Mesodermal cell (in vitro differentiated cells): ENCODE data around the gene ALLC.

Experiments used
- H3K27ac ChIP-seq: 2 replicates; pipeline ENCODE4 v1.7.0; 2013; ENCODE audit warnings: mild to moderate bottlenecking, low read depth, low read length, moderate library complexity; ENCODE audit not compliant: severe bottlenecking
- H3K36me3 ChIP-seq: 2 replicates; pipeline ENCODE4 v1.7.1; 2013; ENCODE audit warnings: mild to moderate bottlenecking, low read length, moderate library complexity; ENCODE audit not compliant: control insufficient read depth, insufficient read depth
- H3K4me1 ChIP-seq: one replicate; pipeline ENCODE4 v1.7.1; 2013; ENCODE audit warnings: mild to moderate bottlenecking, low read length; ENCODE audit not compliant: insufficient read depth, control insufficient read depth, poor library complexity, severe bottlenecking
- H3K4me3 ChIP-seq: 2 replicates; pipeline ENCODE4 v1.7.0; 2013; ENCODE audit warnings: low read length, control low read depth, mild to moderate bottlenecking; ENCODE audit not compliant: insufficient read depth, poor library complexity, severe bottlenecking; ENCODE audit errors: extremely low read depth
- H3K9me3 ChIP-seq: 2 replicates; pipeline ENCODE4 v1.7.1; 2013; ENCODE audit warnings: mild to moderate bottlenecking, low read length, moderate library complexity; ENCODE audit not compliant: control insufficient read depth
- WGBS, 2 experiments: methylation state at CpG; one replicate each; pipeline ENCODE4 v1.1.5; 2013; ENCODE audit warnings: missing lambda C conversion rate in 2 of 2; ENCODE audit not compliant: insufficient coverage in 2 of 2; 5-methylcytosine and 5-hydroxymethylcytosine counted together

The ALLC gene

GRCh38 chr2:3704692-3705091 lies 46.7 kb downstream of the ALLC start:
- H3K4me1 ChIP-seq: no peaks in the 10 kb centered on the region
- 73 to 82% methylated on average over 4 of the region's 6 CpGs for WGBS, 2 experiments
- H3K4me3 ChIP-seq: no peak overlapping the region
- H3K36me3 ChIP-seq: no peaks in the 10 kb centered on the region
- H3K27ac ChIP-seq: no peak overlapping the region
- H3K9me3 ChIP-seq: no peaks in the 10 kb centered on the region

GRCh38 chr2:3705782-3706181 lies 47.8 kb downstream of the ALLC start:
- no peaks in the 10 kb centered on the region for H3K4me1 ChIP-seq
- no peak overlapping the region for H3K27ac ChIP-seq
- no peak overlapping the region for H3K4me3 ChIP-seq
- H3K9me3 ChIP-seq: no peaks in the 10 kb centered on the region
- WGBS, 2 experiments: 50 to 70% methylated on average over 1 of the region's 2 CpGs
- no peaks in the 10 kb centered on the region for H3K36me3 ChIP-seq

GRCh38 chr2:3706892-3707291 lies 48.9 kb downstream of the ALLC start:
- no peaks in the 10 kb centered on the region for H3K9me3 ChIP-seq
- no peak overlapping the region for H3K27ac ChIP-seq
- 74 to 80% methylated on average over 1 to 3 of the region's 5 CpGs for WGBS, 2 experiments
- no peaks in the 10 kb centered on the region for H3K36me3 ChIP-seq
- H3K4me3 ChIP-seq: no peak overlapping the region
- H3K4me1 ChIP-seq: no peaks in the 10 kb centered on the region

GRCh38 chr2:3708576-3708975 lies 50.6 kb downstream of the ALLC start:
- no peaks in the 10 kb centered on the region for H3K4me1 ChIP-seq
- no peak overlapping the region for H3K27ac ChIP-seq
- 78 to 81% methylated on average over 3 to 4 of the region's 4 CpGs for WGBS, 2 experiments
- H3K9me3 ChIP-seq: no peaks in the 10 kb centered on the region
- H3K4me3 ChIP-seq: no peak overlapping the region
- no peaks in the 10 kb centered on the region for H3K36me3 ChIP-seq

- no peaks in the 10 kb centered on the region for H3K9me3 ChIP-seq
- H3K36me3 ChIP-seq: no peaks in the 10 kb centered on the region
- WGBS, 2 experiments: 84% methylated on average over 4 of the region's 6 CpGs; no CpG with 5 or more reads in 1 of the 2 experiments
- no peak overlapping the region for H3K27ac ChIP-seq
- no peaks in the 10 kb centered on the region for H3K4me1 ChIP-seq
- no peak overlapping the region for H3K4me3 ChIP-seq
These were observed 51.2 kb downstream of the ALLC start for GRCh38 chr2:3709225-3709624.

GRCh38 chr2:3712424-3712823 lies 54.4 kb downstream of the ALLC start:
- Histone ChIP-seq H3K4me1 (no peaks in the 10 kb centered on the region), H3K4me3 (no peak overlapping the region), H3K9me3 (no peaks in the 10 kb centered on the region), H3K36me3 (no peaks in the 10 kb centered on the region), H3K27ac (no peak overlapping the region)
- 89 to 100% methylated on average over 3 of the region's 3 CpGs for WGBS, 2 experiments

GRCh38 chr2:3712831-3713503 lies 55.0 kb downstream of the ALLC start:
- no peak overlapping the region for H3K27ac ChIP-seq
- H3K36me3 ChIP-seq: no peaks in the 10 kb centered on the region
- 86 to 92% methylated on average over 6 to 7 of the region's 10 CpGs for WGBS, 2 experiments
- no peak overlapping the region for H3K4me3 ChIP-seq
- H3K9me3 ChIP-seq: no peaks in the 10 kb centered on the region
- H3K4me1 ChIP-seq: no peaks in the 10 kb centered on the region

- Histone ChIP-seq H3K4me1 (no peaks in the 10 kb centered on the region), H3K9me3 (peaks cover 3% of the 10 kb centered on the region), H3K4me3 (no peak overlapping the region), H3K36me3 (no peaks in the 10 kb centered on the region), H3K27ac (no peak overlapping the region)
- WGBS, 2 experiments: 79 to 82% methylated on average over 8 of the region's 8 CpGs
These were observed 60.7 kb downstream of the ALLC start for GRCh38 chr2:3718679-3719078.

GRCh38 chr2:3725002-3725401 lies 67.0 kb downstream of the ALLC start:
- H3K4me3 ChIP-seq: no peak overlapping the region
- no peak overlapping the region for H3K27ac ChIP-seq
- H3K36me3 ChIP-seq: no peaks in the 10 kb centered on the region
- 90 to 95% methylated on average over 7 to 11 of the region's 11 CpGs for WGBS, 2 experiments
- peaks cover 8% of the 10 kb centered on the region for H3K4me1 ChIP-seq
- H3K9me3 ChIP-seq: peaks cover 3% of the 10 kb centered on the region

GRCh38 chr2:3725458-3726250 lies 67.7 kb downstream of the ALLC start:
- 83 to 84% methylated on average over 23 of the region's 23 CpGs for WGBS, 2 experiments
- no peaks in the 10 kb centered on the region for H3K36me3 ChIP-seq

GRCh38 chr2:3726511-3726910 lies 68.5 kb downstream of the ALLC start:
- WGBS, 2 experiments: 87 to 91% methylated on average over 7 to 8 of the region's 10 CpGs
- Histone ChIP-seq H3K36me3 (no peaks in the 10 kb centered on the region), H3K9me3 (no peaks in the 10 kb centered on the region), H3K4me1 (peaks cover 8% of the 10 kb centered on the region), H3K4me3 (no peak overlapping the region), H3K27ac (no peak overlapping the region)

More at GRCh38 chr2:3725458-3726250, 67.7 kb downstream of the ALLC start:
- Histone ChIP-seq H3K27ac (no peak overlapping the region), H3K4me1 (peaks cover 8% of the 10 kb centered on the region), H3K4me3 (no peak overlapping the region), H3K9me3 (peaks cover 1% of the 10 kb centered on the region)
